Epidermal melanocyte (primary cell): ENCODE results near the gene TNFRSF21.
"Not testable (repeated sequence)": the region's sequence is repeated elsewhere in the genome, so short reads cannot be mapped to it uniquely, and the experiment has no call there.

ENCODE experiments used
- DNase-seq: peaks from one replicate; pipeline ENCODE4 v3.0.0; 2011; ENCODE audit warnings: low spot score; ENCODE audit not compliant: insufficient read length

The TNFRSF21 gene

DNA sequence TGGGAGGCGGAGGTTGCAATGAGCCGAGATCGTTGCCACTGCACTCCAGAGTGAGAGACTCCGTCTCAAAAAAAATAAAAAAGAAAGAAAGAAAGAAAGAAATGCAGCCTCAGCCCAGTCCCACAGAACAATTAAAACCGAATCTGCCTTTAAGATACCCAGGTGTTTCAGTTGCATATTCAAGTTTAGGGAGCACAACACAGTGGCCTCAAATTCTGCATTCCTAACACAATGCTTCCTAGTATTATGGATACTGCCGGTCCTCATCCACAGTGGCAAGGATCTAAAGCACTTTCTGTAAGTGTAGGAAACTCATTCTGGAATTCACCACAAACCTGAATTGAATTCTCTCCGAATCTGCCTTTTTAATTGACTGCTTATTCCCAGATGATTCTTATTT is 80.5 kb downstream of the TNFRSF21 start:
- DNase-seq: no peak

DNA sequence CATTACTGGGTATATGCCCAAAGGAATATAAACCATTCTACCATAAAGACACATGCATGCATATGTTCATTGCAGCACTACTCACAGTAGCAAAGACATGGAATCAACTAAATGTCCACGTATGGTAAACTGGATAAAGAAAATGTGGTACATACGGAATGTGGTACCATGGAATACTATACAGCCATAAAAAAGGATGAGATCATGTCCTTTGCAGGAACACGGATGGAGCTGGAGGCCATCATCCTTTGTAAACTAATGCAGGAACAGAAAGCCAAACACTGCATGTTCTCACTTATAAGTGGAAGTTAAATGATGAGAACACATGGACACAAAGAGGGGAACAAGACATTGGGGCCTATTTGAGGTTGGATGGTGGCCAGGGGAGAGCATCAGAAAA is 81.6 kb downstream of the TNFRSF21 start:
- DNase-seq: not testable (repeated sequence)

DNA sequence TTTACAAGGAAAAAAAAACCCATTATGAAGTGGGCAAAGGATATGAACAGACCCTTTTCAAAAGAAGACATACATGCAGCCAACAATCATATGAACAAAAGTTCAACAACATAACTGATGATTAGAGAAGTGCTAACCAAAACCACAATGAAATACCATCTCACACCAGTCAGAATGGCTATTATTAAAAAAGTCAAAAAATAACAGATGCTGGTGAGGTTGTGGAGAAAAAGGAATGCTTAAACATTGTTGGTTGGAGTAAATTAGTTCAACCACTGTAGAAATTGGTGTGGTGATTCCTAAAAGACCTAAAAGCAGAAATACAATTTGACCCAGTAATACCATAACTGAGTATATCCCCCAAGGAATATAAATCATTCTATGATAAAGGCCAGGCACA is 86.5 kb downstream of the TNFRSF21 start:
- DNase-seq: not testable (repeated sequence)

DNA sequence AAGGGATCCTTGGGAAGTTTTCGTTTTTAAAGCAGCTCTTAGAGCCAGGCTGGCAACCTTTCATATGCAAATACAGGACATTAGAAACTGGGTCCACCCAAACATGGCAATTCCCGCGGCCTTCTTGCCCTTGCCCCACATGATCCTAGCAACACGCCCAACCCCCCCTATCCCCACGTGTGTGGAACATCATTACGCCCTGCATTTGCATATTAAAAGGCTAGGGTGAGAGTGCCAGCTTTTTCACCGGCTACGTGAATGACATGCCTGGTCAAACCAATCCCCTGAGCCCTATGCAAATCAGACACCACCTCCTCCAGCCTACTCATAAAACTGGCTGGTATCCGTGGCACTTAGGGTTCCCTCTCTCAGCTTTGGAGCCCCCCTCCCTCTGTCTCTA is 88.1 kb downstream of the TNFRSF21 start:
- DNase-seq: no peak

DNA sequence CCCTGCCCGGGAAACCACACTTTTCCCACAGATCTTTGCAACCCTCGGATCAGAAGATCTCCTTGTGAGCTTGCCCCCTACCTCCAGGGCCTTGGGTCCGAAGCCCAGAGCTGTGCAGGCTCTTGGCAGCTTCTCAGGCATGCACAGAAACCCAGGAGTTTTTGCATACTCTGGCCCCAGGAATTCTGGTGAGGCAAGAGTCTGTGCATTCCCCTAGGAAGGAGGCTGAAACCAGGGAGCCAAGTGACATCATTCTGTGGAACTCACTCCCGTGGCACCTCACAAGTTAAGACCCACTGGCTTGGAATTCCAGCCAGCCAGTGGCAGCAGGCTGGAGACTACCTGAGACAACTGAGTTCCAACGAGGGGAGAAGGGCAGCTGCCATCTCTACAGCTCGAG is 100.1 kb downstream of the TNFRSF21 start:
- DNase-seq: no peak

DNA sequence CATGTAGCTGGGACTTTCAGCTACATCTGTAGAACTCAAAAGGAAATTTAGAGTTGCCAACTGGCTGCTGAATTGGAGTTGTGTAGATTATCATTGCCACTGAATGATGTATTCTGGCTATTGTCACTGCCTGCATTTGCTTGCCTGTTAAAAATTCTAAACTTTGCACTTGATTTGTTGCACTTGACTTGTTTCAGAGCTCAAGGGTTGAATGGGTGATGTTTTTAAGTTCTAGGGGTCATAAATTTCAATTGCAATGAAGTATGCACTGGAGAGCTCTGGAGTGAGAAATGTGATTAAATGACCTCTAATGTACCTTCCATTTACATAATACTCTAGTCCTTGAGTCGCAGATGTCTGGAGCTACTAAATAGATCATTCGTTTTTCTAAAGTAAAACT is 102.4 kb downstream of the TNFRSF21 start:
- no peak for DNase-seq

DNA sequence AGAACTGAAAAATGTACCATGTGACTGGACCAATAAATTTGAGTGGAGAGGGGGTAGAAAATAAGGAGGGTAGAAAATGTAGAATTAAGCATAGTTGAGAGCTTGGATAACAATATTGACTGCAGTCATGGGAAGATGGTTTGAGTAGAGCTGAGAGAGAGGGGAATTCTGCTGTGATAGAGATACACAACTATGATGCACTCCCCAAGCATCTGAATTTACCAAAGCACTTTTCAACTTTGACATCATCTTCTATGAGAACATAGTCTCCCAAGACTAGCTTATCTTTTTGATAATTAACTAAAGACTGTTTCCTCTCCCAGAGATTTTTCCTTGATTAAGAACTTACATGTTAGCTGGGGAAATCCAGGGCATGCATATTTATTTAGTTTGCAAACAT is 103.1 kb downstream of the TNFRSF21 start:
- DNase-seq: no peak

DNA sequence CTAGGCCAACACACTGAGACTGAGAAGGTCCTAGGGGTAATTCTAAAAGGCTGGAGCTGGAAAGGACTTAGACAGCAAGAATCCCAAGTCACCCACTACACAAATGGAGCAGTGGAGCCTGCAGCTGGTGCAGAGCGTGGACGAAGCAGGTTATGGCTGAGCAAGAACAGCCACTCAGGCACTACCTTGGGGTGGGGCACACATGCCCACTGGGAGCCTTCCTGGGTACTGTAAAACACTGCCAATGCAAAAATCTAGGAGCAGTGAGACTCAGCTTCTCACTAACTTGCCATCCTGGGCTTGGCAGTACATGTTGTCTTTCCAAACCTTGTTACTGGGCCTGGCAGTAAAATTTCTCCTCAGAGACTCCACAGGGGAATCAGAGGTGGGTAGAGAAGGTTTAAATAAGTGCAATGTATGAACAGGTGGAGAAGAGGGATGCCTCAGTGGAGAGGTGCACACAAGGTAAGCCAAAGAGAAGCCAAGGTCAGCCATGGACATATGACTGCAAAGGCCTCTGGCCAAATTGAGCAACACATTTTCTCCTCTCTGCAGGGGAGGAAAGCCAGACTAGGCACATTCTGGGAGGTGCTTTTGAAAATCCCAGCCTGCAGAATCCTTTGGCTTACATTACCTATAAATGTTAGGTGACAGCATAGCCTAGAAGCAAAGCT is 105.6 kb downstream of the TNFRSF21 start:
- no peak for DNase-seq

DNA sequence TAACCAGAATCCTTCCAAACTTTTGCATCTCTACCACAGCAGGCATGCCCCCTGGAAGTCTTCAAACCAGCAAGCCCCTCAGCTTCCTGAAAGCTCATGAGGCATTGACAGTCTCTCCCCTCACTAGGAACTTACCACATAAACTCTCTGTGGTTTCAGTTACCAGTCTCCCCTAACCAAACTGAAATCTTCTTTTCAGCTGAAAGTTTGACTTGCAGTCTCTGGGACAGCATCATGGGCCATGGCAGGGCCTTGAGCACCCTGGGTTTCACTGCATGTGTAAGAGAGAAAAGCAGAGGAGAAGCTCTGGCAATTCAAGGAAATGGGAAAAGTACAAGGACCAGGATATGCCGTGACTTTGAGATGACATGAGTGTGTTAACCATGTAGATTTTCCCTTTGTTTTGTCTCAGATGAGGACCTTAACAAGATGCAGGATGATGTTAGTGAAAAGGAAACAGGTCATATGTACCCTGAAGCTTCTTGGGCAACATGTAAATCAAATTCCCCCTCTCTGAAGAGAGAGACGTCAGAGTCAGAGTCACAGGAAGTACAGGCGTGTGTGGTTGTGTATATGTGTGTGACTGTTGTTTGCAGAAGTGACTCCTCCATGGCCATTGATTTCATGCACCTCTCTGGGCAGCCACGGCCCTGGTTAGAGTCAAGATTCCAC is 106.3 kb downstream of the TNFRSF21 start:
- no peak for DNase-seq

DNA sequence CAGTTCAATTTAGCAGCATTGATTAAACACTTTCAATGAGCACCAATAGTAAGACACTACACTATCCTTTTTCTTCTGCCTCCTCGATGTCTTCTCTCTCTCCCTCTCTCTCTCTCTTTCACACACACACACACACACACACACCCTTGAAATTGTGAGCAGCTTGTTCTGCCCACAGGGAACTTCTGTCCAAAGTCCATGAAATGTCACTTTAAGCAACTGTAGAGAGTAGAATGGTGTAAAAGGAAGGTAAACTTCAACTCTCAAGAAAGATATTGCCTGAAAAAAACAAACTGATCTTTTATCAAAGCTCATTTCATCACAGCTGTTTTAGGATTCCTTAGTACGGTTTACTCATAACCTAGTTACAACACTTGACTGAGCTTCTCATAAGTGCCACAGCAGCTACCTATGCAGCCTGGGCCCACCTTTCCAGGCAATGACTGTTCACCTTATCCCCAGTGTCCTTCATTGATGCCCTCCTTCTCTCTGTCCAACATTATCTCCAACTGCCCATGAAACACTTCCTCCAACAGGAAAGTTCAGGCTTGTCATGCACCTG is 107.0 kb downstream of the TNFRSF21 start:
- no peak for DNase-seq

DNA sequence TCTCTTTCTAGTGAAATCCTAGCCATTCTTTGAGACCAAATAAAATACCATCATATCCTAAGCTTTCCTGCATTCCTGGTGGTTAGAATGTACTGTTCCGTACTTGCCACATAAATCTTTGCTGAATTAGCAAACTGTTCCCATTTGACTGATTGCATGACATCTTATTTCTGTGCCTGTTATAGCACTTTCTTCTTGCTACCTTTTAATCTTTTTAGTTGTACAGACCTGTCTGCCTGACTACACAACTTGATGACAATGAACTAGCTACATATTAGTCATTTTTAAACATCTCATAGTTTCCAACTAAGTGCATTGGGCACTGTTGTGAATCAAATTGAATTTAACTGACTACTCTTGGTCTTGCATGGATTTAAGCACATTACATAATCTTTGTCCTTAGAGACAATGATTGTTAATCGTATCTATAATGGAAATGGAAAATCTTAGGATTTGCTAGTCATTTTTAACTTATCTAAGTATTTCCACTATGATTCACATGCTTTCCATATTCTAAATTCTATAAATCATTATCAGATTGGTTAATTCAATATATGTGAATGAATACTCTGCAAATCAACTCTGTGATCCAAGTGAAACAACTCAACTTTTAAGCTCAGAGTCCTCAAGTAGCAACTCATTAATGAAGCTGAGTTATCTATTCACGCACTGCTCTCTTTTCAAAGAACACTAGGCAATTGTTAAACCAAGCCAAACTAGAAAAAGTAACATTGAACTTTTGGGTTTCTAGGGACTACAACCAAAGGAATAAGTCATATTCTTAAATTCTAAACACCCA is 109.0 kb downstream of the TNFRSF21 start:
- DNase-seq: no peak

DNA sequence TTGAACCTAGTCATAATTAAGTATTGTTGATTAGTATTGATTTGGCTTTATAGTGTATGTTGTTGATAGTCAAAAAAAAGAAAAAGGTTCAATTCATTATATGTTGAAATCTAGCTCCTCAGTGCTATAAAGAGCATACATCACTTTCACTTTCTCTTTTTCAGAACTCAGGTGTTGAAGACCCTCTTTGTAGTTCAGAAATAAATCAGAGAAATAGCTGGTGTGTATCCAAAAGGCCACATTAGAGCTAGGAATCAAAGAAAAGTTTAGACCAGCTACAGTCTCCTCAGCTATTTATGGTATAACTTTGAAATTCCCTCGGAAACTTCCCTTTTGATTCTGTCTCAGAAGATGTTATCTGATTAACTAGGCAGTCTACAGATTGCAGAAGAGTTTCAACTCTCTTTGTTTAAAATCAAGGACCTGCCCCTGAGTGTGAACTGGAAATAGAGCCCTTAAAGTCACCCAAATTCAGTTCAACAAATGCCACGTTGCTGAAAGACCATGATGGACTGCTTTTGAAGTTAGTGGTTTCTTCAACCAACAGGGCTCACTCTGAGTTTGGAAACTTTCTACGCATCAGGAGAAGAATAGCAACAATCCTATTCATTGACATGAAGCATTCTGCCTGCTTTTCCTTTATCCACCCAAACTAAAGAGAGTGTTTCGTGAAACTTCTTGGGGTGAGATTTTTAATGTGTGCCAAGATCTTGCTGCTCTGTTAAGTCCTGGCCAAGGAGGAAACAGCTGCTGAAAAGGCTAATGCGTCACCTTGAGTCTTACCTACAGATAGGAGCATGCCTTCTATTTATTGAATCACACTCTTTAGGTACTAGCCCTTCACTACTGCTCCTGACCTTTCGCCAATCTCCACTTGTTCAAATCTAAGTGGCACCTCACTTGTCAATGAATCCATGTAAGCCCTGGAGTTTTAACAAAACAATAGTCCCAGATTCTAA is 111.7 kb downstream of the TNFRSF21 start:
- no peak for DNase-seq

DNA sequence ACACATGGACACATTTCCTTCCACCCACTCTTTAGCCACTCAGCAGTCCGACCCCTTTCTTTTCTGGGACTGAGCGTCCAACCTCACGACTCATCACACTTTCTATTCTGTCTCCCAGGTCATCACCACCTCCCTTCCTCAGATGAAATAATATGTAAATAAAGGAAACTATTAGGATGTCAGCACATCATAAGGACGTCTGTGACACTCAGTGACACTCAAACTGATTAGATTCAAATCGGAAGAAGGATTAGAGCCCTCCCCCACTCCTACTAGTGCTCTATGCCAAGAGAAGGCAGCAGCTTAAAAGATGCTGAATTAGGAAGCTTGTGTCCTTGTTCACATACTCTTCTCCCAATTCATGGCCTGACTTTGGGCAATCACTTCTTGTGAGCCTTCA is 113.6 kb downstream of the TNFRSF21 start:
- DNase-seq: no peak

DNA sequence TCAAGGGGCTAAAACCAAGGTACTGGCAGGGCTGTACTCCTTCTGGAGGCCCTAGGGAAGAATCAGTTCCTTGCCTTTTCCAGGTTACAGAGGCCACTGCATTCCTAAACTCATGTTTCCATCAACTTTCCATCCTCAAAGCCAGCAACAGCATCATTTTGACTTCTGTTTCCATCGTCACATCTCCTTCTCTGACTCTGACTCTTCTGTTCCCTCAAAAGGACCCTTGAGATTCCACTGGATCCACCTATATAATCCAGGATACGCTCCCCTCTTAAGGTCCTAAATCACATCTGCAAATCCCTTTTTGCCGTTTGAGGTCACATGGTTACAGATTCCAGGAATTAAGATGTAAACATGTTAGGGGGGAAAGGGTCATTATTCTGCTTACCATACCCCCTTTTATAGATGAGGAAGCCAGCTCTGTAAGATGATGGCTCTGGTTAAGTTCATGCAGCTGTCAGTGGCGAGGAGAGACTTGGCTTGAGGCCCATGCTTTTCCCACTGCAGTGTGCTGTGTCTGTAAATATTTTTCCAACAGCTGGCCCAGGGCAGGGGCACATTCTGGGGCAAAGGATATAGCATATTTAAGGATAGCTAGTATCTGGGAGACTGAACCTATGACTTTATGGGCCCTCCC is 114.6 kb downstream of the TNFRSF21 start:
- no peak for DNase-seq

DNA sequence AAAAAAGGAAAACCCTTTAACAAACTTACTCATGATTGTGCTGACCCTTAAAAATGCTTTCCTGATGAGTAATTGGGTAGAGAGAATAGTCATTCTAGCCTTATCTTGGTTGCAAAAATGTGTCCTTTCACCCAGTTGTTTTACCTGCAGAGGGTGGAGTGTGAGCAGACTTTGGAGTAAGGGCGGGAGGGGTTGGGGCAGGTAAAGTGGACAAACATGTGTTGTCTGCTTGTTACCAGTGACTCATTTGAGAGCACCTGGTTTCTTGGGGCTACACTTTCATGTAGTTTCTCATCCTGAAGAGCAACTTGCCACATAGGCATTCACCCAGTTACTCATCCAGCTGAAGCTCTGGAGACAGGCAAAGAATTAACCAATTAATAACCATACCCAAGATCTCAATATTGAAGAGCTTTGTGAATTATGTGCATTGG is 121.1 kb downstream of the TNFRSF21 start:
- no peak for DNase-seq

DNA sequence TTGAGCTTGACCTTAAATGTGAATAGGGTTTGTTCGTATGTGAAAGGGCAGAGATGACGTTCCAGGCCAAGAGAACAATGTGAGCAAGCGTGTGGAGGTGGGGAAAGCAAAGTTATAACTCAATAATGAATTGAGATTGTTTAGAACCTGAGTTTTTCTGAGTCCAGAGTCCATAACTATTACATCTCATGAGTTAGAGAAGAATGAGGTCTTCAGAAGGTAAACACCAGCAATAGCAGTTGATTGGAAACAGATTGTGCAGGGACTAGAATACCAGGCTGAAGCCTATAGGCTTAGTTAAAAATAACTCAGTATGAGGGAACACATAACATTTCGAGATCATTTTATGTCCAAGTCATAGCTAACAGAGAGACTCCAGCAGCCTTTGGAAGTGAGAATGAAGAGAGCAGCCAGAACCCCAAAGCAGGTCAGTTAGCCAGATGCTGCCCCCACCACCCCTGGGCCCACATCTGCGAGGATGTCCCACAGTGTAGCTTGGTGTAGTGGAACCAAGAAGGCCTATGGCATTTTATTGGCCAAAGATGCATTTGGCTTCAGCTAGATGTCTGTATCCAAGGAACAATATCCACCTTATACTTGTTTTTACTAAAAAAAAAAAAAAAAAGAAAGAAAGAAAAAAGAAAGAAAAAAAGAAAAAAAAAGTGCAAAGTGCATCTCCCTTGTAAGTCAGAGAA is 121.7 kb downstream of the TNFRSF21 start:
- no peak for DNase-seq

DNA sequence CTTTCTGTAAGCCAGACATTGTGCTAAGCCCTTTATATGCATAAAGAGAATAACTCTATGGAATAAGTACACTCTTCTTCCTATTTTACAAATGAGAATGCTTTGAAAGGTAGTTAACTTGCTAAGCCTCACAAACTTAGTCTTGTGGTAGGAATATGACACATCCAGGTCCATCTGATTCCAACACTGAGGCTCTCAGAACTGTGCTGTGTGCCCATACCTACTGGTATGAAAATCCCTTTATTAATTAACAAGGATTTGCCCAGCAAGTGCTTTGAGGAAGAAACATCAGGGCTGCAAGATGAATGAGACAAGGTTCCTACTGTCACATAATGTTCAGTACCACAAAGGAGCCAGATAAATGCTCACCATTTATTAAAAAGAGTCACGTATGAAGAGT is 122.6 kb downstream of the TNFRSF21 start:
- DNase-seq: no peak

DNA sequence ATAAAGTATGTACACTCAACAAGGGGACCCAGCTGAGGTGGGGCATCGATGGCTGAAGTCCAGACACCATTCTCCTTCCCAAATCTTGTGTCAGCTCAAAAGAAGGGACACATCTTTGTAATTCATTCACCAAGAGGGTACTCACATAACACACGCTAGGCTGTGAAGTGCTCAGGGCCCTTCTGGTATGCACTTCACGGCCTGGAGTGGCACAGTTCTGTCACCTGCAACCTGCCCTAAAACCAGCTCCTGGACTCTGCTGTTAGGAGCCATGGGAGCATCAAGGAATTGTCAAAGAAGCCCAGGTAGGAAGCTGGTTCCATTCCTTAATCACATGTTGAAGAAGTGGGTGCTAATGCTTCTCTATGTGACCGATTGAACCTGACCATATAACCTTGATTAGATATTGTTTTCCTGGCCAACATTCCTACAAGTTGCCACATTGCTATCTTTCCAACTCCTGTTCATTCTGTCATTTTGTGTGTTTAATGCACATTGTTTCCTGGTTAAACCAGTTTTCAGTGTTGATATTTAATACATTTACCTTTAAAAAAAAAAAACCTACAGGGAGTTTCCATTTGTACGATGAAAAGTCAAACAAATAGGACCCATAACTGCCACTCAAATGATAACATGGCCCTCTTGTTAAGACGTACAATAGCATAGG is 127.3 kb downstream of the TNFRSF21 start:
- no peak for DNase-seq

DNA sequence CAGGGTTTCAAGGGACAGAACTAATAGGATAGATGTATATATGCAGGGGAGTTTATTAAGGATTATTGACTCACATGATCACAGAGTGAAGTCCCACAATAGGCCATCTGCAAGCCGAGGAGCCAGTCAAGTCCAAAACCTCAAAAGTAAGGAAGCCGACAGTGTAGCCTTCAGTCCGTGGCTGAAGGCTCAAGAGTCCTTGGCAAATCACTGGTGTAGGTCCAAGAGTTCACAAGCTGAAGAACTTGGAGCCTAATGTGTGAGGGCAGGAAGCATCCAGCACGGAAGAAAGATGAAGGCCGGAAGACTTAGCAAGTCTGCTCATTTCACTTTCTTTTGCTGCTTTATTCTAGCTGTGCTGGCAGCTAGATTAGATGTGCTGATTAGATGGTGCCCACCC is 128.0 kb downstream of the TNFRSF21 start:
- no peak for DNase-seq
